NCI-H1092 treated with DMSO at 0.1 percent for 48 hours (cell line): ENCODE results near the gene ROR1.

Experiments used
- DNase-seq: peaks from one replicate; lab custom pipeline; 2025; lab: John Stamatoyannopoulos, UW

Gene ROR1

DNA sequence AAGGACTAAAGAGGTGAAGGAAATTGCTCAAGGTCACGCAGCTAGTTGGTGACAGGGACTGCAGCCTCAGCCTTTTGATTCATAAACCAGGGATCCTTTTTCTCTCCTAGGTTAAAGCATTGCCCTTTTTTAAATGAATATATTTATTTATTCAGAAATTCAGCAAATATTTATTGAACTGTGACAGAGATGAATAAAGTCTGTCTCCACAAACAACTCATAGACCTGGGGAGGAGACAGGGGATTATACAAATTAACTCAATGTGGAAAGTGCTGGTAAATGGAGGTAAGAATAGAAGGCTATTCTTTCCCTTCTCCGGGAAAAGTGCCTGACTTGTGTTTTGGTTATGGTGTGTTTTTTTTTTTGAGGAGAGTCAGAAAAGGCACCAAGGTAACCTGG lies 110.7 kb downstream of the ROR1 start:
- DNase-seq, result no peak

DNA sequence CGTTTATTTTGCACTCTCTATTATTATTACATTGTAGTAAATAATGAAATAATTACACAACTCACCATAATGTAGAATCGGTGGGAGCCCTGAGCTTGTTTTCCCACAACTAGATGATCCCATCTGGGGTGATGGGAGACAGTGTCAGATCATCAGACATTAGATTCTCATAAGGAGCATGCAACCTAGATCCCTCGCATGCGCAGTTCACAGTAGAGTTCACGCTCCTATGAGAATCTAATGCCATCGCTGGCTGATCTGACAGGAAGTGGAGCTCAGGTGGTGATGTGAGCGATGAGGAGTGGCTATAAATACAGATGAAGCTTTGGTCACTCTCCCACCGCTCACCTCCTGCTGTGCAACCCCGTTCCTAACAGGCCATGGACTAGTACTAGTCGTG lies 112.1 kb downstream of the ROR1 start:
- no peak for DNase-seq

DNA sequence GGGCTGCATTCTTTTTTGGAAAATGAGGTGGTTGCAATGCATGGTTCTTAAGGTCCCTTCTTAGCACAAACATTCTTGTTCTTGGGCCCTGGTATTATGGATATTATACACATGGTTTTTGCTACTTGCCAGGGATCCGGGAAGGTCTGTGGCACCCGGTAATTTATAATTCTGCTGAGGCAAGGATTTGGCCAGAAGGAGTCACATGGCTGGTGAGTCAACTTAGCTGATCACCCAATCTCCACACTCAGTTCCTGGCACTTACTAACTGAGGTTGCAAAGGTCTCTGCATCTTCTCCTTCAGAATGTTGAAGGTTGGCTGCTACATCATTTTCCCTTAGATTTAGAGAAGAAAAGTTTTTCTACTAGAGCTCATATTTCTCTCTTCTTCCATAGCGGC lies 112.5 kb downstream of the ROR1 start:
- no peak for DNase-seq

DNA sequence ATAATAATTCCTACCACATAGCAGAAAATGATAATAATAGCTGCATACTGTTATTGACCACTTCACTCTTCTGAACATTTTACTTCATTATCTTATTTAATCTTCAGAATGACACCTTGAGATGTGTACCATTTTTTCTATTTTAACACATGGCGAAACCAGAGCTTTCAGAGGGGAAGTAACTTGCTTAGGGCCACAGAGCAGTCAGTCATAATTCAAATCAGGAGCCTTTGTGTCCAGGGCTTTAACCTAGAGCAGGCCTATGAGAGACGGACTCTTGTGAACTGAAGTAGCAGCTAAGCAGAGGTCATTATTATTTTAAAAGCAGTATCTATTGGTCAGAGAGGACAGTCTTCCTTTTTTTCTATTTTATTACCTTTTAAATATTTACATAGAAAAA lies 114.0 kb downstream of the ROR1 start:
- no peak for DNase-seq

DNA sequence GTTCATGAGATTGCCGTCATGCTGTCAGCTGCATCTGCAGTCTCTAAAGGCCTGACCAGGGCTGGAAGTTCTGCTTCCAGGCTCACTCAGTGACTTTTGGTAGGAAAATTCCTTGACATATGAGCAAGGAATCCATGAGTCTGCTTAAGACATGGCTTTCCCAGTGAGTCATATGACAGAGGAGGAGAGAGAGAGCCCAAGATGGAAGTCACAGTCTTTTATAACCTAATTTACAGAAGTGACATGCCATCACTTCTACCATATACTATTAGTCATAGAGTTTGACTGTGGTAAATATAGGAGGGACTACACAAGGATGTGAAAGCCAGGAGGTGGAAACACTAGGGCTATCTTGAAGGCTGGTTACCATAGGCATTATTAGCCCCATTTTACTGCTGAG lies 115.2 kb downstream of the ROR1 start:
- DNase-seq, result no peak

DNA sequence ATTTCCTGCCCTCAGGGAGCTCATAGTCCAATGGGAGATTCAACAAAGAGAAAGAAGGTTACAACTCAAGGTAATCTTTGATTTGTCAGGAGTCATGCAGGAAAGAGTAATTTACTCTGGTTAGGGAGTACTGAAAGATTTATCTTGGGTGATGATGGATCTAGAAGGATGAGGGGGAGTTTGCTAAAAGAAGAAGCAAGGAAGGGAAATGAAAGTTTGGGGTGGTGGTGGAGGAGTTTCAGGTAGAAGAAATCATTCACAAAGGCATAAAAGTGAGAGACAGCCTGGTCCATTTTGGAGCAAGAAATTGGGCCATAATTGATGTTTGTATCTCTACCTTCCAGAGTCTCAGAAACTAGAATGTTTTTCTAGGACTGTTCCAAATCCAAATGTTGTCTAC lies 116.7 kb downstream of the ROR1 start:
- DNase-seq, result no peak

DNA sequence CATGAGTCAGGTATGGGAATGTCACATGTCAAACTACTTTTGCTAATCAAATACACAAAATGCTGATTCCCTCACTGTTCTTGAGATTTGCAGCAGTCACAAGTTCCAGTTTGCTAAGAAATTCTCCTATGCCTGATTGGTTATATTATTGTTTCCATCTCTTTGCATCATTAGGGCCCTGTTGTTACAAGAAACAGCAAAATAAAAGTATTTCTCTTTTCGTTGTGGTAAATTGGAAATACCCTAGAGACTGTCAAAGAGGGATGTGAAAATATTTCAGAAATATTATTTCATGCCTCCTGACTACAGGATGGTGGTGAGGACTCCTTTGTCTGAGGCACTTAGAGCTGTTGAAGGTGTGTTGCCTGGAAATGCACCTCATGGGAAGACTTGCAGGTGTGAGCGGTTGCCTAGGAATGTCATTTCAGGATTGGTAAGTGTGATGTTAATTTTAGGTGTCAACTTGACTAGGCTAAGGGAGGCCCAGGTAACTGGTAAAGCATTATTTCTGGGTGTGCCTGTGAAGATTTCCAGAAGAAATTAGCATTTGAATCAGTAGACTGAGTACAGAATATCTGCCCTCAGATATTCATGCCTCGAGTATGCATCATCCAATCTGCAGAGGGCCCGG lies 117.4 kb downstream of the ROR1 start:
- no peak for DNase-seq

DNA sequence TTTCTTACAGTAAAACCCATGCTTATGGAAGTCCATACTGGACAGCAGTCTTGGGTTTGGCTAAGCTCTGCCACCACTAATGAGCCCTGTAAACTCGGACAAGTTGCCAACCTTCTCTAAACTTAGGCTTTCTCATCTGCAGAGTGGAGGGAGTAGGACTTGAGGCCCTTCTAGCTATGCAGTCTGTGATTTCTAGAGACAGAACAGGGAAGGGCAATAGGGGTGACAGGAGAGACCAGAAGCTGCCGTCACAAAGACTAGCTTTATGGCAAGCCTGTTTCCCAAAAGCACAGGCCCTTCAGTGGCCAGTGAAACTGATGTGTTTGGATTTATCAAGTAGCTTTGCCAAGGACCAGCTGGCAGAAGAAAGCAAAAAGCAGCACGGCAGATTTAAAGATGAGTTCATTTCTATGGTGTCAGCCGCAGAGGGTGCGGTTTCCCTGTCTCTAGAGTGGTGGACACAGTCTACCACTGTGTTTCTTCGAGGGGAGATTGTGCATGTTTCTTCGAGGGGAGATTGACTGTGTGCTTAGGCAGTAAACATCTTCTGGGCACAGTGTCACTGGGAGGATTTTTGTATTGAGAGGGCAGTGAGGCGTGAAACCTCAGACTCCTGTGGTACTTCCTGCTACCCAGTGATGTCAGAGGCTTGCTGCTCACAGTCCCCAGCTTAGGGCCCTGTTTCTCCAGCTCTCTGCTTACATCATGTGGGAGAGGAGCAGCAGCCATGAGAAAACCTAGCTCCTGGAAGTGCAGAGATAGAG lies 119.0 kb downstream of the ROR1 start:
- DNase-seq, result peak; percentile 48

DNA sequence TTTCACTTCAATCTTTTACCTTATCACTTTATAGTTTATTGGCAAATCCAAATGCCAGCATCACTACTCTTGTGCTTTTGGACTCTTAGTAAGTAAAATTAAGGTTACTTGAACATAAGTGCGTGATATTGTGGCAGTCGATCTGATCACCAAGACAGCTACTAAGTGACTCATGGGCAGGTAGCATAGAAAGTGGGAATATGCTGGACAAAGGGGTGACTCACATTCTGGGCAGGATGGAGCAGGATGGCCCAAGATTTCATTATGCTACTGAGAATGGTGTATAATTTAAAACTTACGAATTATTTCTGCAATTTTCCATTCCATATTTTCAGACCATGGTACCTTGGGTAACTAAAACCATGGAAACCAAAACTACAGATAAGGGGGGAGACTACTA lies 120.2 kb downstream of the ROR1 start:
- no peak for DNase-seq

DNA sequence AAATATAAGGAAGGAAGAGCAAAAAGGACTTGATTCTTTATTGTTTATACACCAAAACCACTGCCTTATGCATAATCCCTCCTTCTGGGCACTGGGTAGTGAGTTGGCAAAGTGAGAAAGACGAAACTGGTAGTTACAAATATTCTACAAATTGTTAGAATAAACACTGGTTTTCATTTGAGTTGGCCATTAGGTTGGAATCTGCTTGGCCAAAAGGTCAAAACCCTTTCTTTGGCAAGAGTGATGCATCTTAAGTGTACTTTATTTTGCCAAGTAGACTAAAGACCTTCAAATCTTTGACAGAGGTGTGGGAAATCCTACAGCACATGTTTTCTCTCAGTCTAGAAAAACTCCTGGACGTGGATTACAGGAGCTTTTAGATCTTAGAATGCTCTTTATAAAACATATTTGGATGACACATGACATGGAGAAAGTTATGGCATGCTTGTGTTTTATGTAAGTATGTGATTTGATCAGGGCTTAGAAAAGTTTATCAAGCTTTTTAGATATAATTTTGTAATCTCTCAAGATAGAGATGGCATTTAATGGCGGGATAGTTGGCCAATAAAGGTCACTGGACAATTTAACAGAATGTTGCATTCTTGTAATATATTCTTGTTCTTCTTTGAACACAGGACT lies 120.9 kb downstream of the ROR1 start:
- no peak for DNase-seq

DNA sequence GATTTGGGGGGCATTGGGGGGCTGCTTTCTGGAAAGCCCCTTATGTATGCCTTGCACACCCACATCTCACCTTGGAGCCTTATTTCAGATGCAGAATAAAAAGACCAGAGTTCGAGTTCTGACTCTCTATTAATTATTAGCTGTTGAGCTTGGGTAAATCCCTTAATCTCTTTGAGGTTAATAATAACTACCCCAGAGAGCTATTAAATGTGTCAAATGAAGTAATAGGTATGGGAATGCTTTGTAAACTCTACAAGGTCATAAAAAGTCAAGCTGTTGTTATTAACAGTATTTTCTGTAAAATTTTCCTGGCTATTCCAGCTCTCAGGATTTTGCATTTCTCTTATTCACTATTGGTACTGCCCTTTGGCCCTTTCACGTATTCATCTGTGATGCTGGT lies 122.9 kb downstream of the ROR1 start:
- DNase-seq, result no peak

DNA sequence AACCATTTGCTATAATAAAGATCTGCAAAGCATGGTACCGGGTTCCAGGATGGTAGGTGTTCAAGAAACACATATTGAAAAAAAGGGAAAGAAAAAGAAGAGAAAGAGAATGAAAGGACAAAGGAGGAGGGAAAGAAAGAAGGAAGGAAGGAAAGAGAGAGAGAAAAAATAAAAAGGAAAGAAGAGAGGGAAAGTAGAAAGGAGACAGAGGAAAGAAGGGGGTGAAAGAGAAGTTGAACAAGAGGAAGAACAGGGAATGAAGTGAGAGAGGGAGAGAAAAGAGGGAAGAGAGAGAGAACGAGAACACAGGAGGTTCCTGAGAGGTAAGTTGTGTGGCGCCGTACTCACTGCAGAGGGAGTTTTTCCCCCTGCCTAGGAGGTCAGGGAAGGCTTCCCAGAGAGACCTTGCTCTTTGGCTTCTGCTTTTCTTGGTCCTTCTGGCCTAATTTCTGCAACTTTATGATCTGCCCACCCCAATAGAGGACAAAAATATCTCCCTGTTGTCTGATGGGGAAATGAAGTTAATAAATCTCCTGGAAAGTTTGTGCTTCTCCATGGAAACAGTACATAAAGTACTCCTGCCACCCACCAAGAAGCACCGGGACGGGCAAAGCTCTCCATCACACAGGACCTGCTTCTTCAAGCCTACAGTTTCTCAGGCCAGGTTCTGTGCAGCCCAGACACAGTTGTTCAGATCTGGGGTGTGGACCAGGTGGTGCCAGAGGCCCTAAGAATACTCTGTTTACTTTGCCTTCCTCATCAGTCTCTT lies 124.8 kb downstream of the ROR1 start:
- DNase-seq, result no peak

DNA sequence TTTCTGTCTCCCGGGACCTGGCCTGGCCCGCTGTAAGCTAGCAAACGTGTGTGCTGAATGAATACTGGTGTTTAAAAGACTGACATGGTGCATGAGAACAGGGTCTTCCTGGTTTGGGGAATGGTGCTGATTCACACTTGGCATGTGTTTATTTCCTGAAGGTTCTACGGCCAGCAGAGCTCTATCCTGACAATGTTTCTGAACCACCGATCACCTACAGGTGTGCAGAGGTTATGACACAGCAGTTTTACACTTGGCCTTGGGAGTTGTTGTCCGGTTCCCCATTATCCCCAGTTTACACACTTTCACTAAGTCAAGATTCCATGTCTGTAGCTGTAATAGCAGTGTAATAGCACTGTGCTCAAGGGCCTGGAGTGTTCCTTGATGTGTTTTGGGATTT lies 127.3 kb downstream of the ROR1 start:
- no peak for DNase-seq

DNA sequence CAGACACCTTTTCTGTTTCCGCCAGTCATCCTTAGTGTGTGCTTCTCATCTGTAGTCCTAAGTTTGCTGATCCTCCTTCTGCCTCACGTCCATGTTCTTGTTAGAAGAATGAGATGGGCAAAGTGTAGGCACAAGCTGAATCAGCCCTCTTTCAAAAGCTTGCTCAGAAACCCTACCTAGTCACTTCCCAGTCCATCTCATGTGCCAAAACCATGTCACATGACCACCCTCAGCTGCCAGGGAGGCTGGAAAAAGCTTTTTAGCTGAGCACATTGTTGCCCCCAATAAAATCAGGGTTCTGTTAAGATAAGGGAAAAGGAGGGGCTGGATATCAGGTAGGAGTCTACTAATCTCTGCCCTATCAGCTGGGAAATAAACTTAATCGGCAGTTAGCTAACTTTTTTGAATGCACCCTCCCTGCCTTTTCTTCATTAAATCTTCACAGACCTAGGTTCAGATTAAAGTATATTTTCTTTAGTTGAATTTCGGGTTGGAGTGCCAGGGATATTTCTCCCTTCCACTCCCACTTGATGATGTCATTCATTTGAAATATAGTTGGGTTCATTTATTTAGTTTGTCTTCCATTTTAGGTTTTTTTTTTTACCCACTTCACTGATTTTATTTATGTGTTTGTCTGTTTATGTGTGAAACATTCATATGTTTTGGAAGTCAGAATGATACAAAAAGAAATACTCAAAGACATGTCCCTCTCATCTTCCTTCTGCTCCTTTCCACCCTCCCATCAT lies 129.2 kb downstream of the ROR1 start:
- DNase-seq, result no peak

DNA sequence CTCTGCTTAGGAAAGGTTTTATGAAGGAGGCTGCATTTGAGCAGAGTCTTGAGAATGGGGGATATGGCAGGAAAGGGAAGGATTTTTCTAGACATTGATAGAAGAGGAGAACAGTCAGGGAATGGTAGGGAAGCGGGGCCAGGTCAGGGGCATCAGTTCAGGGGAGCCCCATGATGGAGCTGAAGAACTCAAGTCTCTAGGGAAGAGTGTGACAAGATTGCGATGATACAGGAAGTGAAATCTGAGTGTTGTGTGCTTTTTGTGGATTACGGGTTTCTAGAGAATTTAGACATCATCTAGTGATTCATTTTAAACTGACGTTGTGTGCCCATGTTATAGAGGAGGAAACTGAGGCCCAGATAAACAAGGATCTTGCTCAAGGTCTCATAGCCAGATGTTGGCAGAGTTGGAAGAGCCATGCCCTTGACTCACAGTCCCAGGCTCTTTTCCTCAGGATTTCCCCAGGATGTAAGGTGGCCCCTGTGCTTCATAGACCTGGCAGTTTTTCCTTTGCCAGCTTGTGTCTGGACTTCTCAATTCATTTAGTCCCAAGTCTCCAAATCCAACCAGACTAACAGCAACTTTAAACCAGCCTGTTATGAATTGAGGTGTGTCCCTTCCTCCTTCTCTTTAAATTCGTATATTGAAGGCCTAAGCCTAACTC lies 130.3 kb downstream of the ROR1 start:
- DNase-seq, result no peak

DNA sequence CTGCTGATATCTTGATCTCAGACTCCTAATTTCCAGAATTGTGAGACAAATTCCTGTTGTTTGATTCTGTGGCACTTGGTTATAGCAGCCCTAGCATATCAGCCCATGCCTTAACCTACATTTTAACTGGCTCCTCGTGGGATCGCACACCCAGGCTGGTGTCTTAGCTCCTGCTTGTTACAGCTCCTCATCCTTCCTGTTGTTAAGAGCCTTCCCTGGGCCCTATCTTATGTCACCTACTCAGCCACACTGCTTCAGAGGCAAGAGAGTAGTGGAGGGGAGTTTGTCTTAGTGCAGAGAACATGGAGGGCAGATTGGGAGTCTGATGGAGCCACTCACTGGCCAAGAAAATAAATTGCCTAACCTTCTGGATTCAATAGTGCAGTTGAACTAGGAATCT lies 131.0 kb downstream of the ROR1 start:
- DNase-seq, result no peak

DNA sequence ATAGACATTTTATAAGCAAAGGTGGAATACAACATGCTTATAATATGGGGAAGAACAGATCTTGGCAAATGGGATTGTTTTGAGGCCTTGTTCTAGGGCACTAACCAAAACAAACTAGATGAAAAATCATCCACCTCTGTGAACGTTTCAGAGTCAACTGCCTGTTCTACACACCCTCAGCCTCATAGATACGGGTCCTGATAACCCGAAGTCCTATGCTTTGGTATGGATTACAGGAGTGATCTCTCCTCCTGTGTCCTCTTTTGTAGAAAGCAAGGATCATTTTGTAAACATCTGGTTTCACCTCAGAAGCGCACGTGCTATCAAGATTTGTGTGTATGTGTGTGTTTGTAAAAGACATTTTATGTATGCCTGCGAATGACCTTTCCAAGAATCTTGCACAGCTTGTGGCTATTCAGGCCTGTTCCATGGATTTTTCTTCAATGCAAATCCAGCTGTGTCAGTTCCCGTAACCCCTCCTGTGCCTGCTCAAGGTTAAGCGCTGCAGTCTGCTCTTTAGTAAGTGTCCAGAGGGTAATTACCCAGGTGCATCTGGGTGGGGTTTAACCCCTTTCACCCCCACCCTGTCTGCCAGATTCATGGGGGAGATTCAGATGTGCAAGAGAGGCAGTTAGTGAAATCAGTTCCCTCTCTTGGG lies 132.4 kb downstream of the ROR1 start:
- no peak for DNase-seq

DNA sequence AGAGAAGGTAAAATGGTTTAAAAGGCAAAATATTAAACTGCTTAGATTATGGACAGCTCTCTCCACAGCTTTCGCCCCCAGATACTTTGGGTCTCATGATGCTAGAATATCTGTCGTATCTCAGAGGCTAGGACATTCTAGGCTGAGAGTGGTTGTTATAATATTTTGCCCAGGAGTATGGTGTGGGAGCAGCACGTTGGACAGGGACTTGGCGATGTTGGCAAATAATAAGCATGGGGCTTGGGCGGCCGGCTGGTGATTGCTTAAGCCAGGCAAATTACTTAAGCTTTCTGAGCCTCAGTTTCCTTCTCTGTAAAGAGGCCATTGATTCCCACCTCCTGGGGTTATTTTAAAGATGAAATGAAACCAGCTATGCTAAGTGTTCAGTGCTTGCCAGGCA lies 133.2 kb downstream of the ROR1 start:
- DNase-seq, result no peak

DNA sequence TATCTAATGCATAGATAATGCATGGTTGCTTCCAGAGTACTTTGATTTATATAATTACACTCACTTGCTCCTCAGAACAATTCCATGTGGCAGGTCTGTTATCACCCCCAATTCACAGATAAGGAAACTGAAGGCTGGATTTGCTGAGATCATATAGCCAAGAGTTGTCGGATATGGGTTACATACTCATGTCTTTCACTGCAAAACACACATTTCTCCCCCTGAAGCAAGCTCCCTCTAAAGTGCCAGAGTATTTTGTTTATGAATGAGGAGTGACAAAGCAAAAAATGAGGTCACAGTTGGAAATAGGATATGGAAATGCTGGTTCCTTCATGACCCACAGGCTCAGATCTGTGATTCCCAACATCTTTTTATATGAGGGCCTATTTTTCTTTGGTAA lies 134.2 kb downstream of the ROR1 start:
- DNase-seq, result no peak

DNA sequence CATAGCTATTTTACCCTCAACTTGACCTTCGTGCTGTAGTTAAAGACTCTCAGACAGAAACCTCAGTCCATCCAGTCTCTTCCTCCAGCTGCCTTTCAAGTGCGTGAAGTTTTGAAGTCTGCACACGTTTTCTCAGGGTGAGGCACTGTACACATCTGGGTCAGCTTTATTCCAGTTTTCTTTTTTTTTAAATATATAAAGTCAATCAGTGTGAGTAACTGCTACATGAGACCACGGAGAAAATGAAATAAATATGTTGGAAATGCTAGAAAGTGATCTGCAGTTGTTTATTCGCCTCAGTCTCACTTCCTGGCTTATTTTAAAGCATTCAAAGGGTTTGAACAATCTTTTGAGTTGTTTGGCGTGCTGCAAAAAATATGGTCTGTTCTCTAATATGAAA lies 135.7 kb downstream of the ROR1 start:
- no peak for DNase-seq

DNA sequence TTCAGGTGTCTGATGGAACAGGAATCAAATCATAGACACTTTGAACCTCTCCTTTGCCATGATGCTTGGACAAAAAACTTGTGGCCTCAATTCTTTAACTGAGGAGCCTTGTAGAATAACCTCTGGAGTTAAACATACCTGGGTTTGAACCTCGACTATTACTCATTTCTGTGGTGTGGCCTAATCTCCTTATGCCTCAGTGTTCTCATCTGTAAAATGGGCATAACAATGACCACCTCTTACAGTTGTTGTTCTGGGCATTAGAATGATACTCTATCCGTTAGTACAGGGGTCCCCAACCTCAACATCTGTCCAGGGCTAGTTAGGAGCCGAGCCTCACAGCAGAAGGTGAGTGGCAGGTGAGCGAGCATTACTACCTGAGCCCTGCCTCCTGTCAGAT lies 137.2 kb downstream of the ROR1 start:
- no peak for DNase-seq
